Prostate gland (tissue), 2 donors: ENCODE measurements around the gene TUBE1. TPM values are rescaled to one million over a fixed set of nuclear protein-coding genes. Genes with fewer than 3 reads are reported as not detected.

ENCODE experiments used
- DNase-seq: peaks from one replicate; pipeline ENCODE4 v3.0.0-alpha.2; 2019; ENCODE audit warnings: low spot score
- H3K27ac ChIP-seq, 2 donors: fragments of 200-600 bp; sonication (generic); 2 replicates each; pipeline ENCODE4 v1.5.1; 2017 to 2019
- H3K27me3 ChIP-seq: fragments of 200-600 bp; sonication (generic); replicated peaks from 2 replicates; pipeline ENCODE4 v1.5.1; 2019; ENCODE audit not compliant: insufficient read depth
- H3K36me3 ChIP-seq, 2 donors: fragments of 200-600 bp; sonication (generic); 1 replicate in 1 of 2; 2 replicates in 1 of 2; pipeline versions ENCODE4 v1.5.1 to v1.8.1; 2017 to 2019
- H3K4me1 ChIP-seq: fragments of 200-600 bp; sonication (generic); replicated peaks from 2 replicates; pipeline ENCODE4 v1.5.1; 2019
- H3K4me3 ChIP-seq, 2 donors: fragments of 200-600 bp; sonication (generic); 2 replicates each; pipeline ENCODE4 v1.5.1; 2017 to 2019
- H3K9me3 ChIP-seq: fragments of 200-600 bp; sonication (generic); 2 replicates; pipeline ENCODE4 v1.5.1; 2017
- POLR2A ChIP-seq: fragments of 450-650 bp; IDR thresholded peaks from one replicate; pipeline ENCODE4 v1.6.1; 2016; ENCODE audit warnings: antibody characterized with exemption, mild to moderate bottlenecking
- POLR2AphosphoS5 ChIP-seq: sonication (generic); formaldehyde crosslinking; IDR thresholded peaks from one replicate; pipeline ENCODE4 v1.6.1; 2017; ENCODE audit warnings: antibody characterized with exemption
- WGBS: methylation state at CpG from one replicate; pipeline ENCODE4 v1.1.5; 2018; 5-methylcytosine and 5-hydroxymethylcytosine counted together
- intact Hi-C: fragments of 100-400 bp; cut with DNase I; formaldehyde crosslinking; loops from one replicate; pipeline ENCODE4 v1.14.2; 2022
- total RNA-seq, 2 donors: library from RNA; depleted of rRNA; stranded (reverse); fragments of >200 nt; gene quantifications; one replicate each; pipeline ENCODE4 v1.1.0, GENCODE V29; 2016
- TF ChIP-seq, protein P1 (sequence below), 4 experiments: fragments of 200-600 bp in 2 of 4; fragments of 450-650 bp in 2 of 4; sonication (generic) in 2 of 4; IDR thresholded peaks; 1 replicate in 3 of 4; 2 replicates in 1 of 4; pipeline ENCODE4 v1.5.1; 2016 to 2019; ENCODE audit warnings: antibody characterized with exemption in 4 of 4, mild to moderate bottlenecking in 2 of 4, moderate library complexity in 2 of 4

The TUBE1 gene, protein sequence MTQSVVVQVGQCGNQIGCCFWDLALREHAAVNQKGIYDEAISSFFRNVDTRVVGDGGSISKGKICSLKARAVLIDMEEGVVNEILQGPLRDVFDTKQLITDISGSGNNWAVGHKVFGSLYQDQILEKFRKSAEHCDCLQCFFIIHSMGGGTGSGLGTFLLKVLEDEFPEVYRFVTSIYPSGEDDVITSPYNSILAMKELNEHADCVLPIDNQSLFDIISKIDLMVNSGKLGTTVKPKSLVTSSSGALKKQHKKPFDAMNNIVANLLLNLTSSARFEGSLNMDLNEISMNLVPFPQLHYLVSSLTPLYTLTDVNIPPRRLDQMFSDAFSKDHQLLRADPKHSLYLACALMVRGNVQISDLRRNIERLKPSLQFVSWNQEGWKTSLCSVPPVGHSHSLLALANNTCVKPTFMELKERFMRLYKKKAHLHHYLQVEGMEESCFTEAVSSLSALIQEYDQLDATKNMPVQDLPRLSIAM
- total RNA-seq = 10 to 100 TPM; 20.5 to 36.8 TPM

DNA sequence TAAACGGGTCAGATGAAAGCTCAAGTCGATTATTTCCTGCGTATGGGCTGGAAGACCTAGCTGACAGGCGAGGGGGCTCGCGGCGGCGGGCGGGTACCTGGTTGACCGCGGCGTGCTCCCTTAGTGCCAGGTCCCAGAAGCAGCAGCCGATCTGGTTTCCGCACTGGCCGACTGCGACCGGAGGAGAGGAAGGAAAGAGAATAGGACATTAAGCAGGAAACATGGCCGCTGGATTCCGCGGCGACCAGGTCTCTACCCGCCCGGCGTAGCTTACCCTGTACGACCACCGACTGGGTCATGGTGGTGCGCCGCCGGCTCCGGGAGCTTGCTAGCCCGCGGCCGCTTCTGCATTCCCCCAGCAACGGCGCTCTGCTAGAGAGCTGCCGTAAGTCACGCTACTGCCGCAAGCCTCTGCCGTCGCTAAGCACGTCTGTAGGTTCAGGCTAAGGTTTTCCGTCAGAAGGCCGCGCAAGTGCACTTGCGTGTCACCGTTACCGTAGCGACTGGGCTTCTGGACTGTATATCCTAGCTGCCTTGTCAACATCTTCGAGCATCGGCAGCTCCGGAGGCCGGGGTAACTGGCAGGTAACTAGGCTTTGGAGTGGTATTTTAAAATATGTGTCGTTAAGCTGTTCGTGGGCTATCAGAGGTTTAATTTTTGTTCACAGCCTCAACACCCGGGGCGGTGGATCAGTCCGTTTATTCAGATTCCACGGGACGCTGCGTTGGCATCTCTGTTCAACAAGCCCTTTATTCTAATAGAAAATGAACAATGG is at the start of gene TUBE1, which contains the start of gene FAM229B:
Gene TUBE1, minus strand, starts transcription at position 347 of the 776 bp plus-strand sequence. Its CDS starts 48 bp downstream, at position 299.
Gene FAM229B, plus strand, starts transcription at position 456 of the 776 bp plus-strand sequence. CDS start 11,693 bp downstream, outside the sequence.
- no peaks in the 10 kb centered on the region for H3K4me1 ChIP-seq
- H3K9me3 ChIP-seq = no peaks in the 10 kb centered on the region
- peak within 1 kb of the TSS; percentile 67 to 76 for H3K4me3 ChIP-seq
- H3K27ac ChIP-seq = peak within 1 kb of the TSS; percentile 80 to 81
- TF ChIP-seq POLR2A = peak; percentile 73
- TF ChIP-seq, protein P1, sequence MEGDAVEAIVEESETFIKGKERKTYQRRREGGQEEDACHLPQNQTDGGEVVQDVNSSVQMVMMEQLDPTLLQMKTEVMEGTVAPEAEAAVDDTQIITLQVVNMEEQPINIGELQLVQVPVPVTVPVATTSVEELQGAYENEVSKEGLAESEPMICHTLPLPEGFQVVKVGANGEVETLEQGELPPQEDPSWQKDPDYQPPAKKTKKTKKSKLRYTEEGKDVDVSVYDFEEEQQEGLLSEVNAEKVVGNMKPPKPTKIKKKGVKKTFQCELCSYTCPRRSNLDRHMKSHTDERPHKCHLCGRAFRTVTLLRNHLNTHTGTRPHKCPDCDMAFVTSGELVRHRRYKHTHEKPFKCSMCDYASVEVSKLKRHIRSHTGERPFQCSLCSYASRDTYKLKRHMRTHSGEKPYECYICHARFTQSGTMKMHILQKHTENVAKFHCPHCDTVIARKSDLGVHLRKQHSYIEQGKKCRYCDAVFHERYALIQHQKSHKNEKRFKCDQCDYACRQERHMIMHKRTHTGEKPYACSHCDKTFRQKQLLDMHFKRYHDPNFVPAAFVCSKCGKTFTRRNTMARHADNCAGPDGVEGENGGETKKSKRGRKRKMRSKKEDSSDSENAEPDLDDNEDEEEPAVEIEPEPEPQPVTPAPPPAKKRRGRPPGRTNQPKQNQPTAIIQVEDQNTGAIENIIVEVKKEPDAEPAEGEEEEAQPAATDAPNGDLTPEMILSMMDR (IDR thresholded peaks at IDR 0.05) = no peak
- TF ChIP-seq POLR2AphosphoS5 = peak; percentile 90
- intact Hi-C loops = loop anchor here (5.0 kb wide), 1 partner anchor 75 kb away; no protein-coding TSS in a partner anchor
- no peaks in the 10 kb centered on the region for H3K36me3 ChIP-seq
- DNase-seq = peak; percentile 91
- H3K27me3 ChIP-seq = no peaks in the 10 kb centered on the region
- under 1% methylated on average over 60 of the region's 60 CpGs for WGBS

DNA sequence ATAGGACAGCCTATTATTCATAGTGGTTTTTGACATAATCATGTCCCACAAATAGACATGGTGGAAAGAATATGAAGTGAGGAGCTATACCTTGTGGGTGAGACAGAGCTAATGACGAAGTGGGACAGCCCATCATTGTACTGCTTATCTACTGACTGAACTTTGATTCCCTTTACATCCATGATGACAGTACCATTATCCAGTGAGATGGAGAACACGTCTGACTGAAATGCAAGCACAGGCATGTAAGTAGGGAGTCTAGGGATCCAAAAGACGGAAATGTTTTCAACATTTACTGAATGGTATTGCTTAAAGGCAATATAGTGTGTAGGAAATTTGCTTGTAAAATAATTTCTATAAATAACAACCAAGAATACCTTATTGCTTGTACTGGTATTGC is 43.6 kb upstream of the TUBE1 start:
- Histone ChIP-seq H3K27me3 (no peaks in the 10 kb centered on the region), H3K4me3 (no peak overlapping the region), H3K9me3 (no peaks in the 10 kb centered on the region), H3K36me3 (no peaks in the 10 kb centered on the region), H3K4me1 (no peaks in the 10 kb centered on the region), H3K27ac (no peak overlapping the region)
- TF ChIP-seq POLR2AphosphoS5 (no peak), POLR2A (no peak)
- TF ChIP-seq, protein P1 (IDR thresholded peaks at IDR 0.05) = no peak
- no peak for DNase-seq
- WGBS = 61% methylated on average over 3 of the region's 3 CpGs
- intact Hi-C loops = no loop called here

DNA sequence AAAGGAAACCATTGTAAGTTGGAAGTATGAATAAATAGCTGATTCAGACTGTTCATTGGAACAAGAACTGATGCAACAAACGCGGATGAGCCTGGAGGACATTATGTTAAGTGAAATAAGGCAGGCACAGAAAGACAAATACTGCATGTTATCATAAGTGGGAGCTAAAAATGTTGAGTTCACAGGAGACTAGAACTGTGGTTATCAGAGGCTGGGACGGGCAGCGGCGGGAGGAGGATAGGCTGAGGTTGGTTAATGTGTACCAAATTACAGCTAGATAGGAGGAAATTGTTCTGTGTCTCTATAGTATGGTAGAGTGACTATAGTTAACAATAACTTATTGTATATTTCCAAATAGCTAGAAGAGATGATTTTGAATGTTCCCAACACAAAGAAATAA is 40.9 kb upstream of the TUBE1 start:
- DNase-seq = no peak
- intact Hi-C loops = no loop called here
- WGBS = 92% methylated on average over 5 of the region's 5 CpGs
- no peaks in the 10 kb centered on the region for H3K36me3 ChIP-seq
- no peaks in the 10 kb centered on the region for H3K27me3 ChIP-seq
- no peaks in the 10 kb centered on the region for H3K9me3 ChIP-seq
- TF ChIP-seq POLR2A (no peak), POLR2AphosphoS5 (no peak)
- TF ChIP-seq, protein P1 (IDR thresholded peaks at IDR 0.05) = no peak
- H3K4me1 ChIP-seq = no peaks in the 10 kb centered on the region
- no peak overlapping the region for H3K4me3 ChIP-seq
- H3K27ac ChIP-seq = no peak overlapping the region

DNA sequence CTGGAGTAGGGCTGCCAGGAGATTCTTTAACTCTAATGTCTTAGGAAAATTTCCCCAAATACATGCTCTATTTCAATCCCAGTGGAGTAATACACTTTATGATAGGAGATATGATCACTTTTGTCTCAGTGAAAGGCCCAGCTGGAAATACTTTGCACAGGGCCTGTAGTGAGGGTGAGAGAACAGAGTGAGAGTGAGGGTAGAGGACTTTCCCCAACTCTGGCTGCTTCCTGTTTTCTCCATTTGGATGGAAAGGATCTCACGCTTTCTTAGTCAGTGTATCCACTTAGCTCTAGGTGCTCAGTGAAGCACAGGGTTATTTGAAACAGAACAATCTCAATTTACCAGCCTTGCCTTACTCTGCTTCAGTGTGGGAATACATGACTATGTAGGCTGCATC is 36.7 kb upstream of the TUBE1 start:
- Histone ChIP-seq H3K9me3 (no peaks in the 10 kb centered on the region), H3K36me3 (no peaks in the 10 kb centered on the region), H3K27ac (no peak overlapping the region), H3K4me1 (no peaks in the 10 kb centered on the region), H3K27me3 (no peaks in the 10 kb centered on the region), H3K4me3 (no peak overlapping the region)
- no peak for DNase-seq
- no peak for TF ChIP-seq POLR2AphosphoS5
- TF ChIP-seq, protein P1 (IDR thresholded peaks at IDR 0.05) = no peak
- no peak for TF ChIP-seq POLR2A
- whole genome bisulfite sequencing = 97% methylated on average over 1 of the region's 1 CpG
- intact Hi-C loops = no loop called here
